WTC11 (cell line): Measurements from ENCODE around the gene PRR23E. TPM values are rescaled to one million over a fixed set of nuclear protein-coding genes. Genes with fewer than 3 reads are reported as not detected.

Source experiments
- ATAC-seq: fragments of 200-7000 bp; cut with Tn5 transposase; 2 replicates; pipeline ENCODE4 v1.10.0; 2021; ENCODE audit warnings: mild to moderate bottlenecking, moderate library complexity
- CTCF ChIA-PET: fragments of 300-600 bp; sonication (Branson Sonifier 250); formaldehyde crosslinking; loops from one replicate; lab custom pipeline; 2021; ENCODE audit warnings: antibody characterized with exemption; lab: Charles Lee
- POLR2A ChIA-PET: fragments of 350-600 bp; sonication (Branson Sonifier 250); formaldehyde crosslinking; loops from one replicate; lab custom pipeline; 2021; ENCODE audit warnings: antibody characterized with exemption; lab: Charles Lee
- DNase-seq: peaks from one replicate; pipeline ENCODE4 v3.0.0; 2021; ENCODE audit warnings: low spot score
- H3K27ac Mint-ChIP-seq: 2 replicates; pipeline ENCODE4 v1.8.0; 2021; ENCODE audit warnings: mixed read lengths
- H3K27me3 Mint-ChIP-seq: 2 replicates; pipeline ENCODE4 v1.8.0; 2021; ENCODE audit warnings: low read depth, mild to moderate bottlenecking, moderate library complexity, mixed read lengths
- H3K36me3 Mint-ChIP-seq: 2 replicates; pipeline ENCODE4 v1.8.0; 2021; ENCODE audit warnings: mixed read lengths
- H3K4me1 Mint-ChIP-seq: 2 replicates; pipeline ENCODE4 v1.8.0; 2022; ENCODE audit warnings: mixed read lengths
- H3K4me3 Mint-ChIP-seq: 2 replicates; pipeline ENCODE4 v1.8.0; 2021; ENCODE audit warnings: mild to moderate bottlenecking, moderate library complexity, mixed read lengths
- H3K9me3 Mint-ChIP-seq: 2 replicates; pipeline ENCODE4 v1.8.0; 2021; ENCODE audit warnings: mixed read lengths
- GABPB1 ChIP-seq: sonication (generic); formaldehyde crosslinking; IDR thresholded peaks from 2 replicates; pipeline ENCODE4 v1.8.1; 2023; ENCODE audit warnings: mild to moderate bottlenecking, missing genetic modification reagents
- JUN ChIP-seq: sonication (generic); formaldehyde crosslinking; IDR thresholded peaks from 2 replicates; pipeline ENCODE4 v1.8.0; 2023; ENCODE audit warnings: mild to moderate bottlenecking, missing genetic modification reagents
- OVOL2 ChIP-seq: fragments of 250-450 bp; sonication (Bioruptor Pico); IDR thresholded peaks from 2 replicates; pipeline ENCODE4 v1.9.0; 2021; ENCODE audit warnings: mild to moderate bottlenecking, borderline replicate concordance
- SMAD4 ChIP-seq: sonication (generic); formaldehyde crosslinking; IDR thresholded peaks from 2 replicates; pipeline ENCODE4 v1.8.0; 2022; ENCODE audit warnings: mild to moderate bottlenecking, missing genetic modification reagents
- ZNF219 ChIP-seq: sonication (generic); formaldehyde crosslinking; IDR thresholded peaks from 2 replicates; pipeline ENCODE4 v1.8.0; 2023; ENCODE audit warnings: missing genetic modification reagents, mild to moderate bottlenecking, borderline replicate concordance
- ZNF232 ChIP-seq: sonication (generic); formaldehyde crosslinking; IDR thresholded peaks from 2 replicates; pipeline ENCODE4 v1.8.0; 2022; ENCODE audit warnings: mild to moderate bottlenecking, missing genetic modification reagents
- ZNF317 ChIP-seq: sonication (generic); formaldehyde crosslinking; IDR thresholded peaks from 2 replicates; pipeline ENCODE4 v1.8.1; 2023; ENCODE audit warnings: low read depth, mild to moderate bottlenecking, moderate library complexity, missing genetic modification reagents, borderline replicate concordance
- total RNA-seq: library from RNA; stranded (reverse); gene quantifications from 3 replicates; pipeline ENCODE4 v1.2.3, GENCODE V29; 2021
- TF ChIP-seq, protein P1 (sequence below): sonication (generic); formaldehyde crosslinking; conservative IDR thresholded peaks from 2 replicates; pipeline ENCODE4 v1.8.1; 2022; ENCODE audit warnings: mild to moderate bottlenecking, missing genetic modification reagents
- TF ChIP-seq, protein P2 (sequence below): sonication (generic); formaldehyde crosslinking; IDR thresholded peaks from 2 replicates; pipeline ENCODE4 v1.8.1; 2023; ENCODE audit warnings: mild to moderate bottlenecking, missing genetic modification reagents, borderline replicate concordance
- TF ChIP-seq, protein P3 (sequence below): sonication (generic); formaldehyde crosslinking; IDR thresholded peaks from 2 replicates; pipeline ENCODE4 v1.8.0; 2023; ENCODE audit warnings: missing genetic modification reagents, mild to moderate bottlenecking, borderline replicate concordance
- TF ChIP-seq, protein P4 (sequence below): sonication (generic); formaldehyde crosslinking; IDR thresholded peaks from 2 replicates; pipeline ENCODE4 v1.8.1; 2023; ENCODE audit warnings: mild to moderate bottlenecking, missing genetic modification reagents
- TF ChIP-seq, protein P5 (sequence below): fragments of 250-450 bp; sonication (Bioruptor Pico); IDR thresholded peaks from 2 replicates; pipeline ENCODE4 v1.8.0; 2021; ENCODE audit warnings: mild to moderate bottlenecking
- TF ChIP-seq, protein P6 (sequence below): sonication (generic); formaldehyde crosslinking; IDR thresholded peaks from 2 replicates; pipeline ENCODE4 v1.8.0; 2022; ENCODE audit warnings: mild to moderate bottlenecking, missing genetic modification reagents

Gene PRR23E
- total RNA-seq, 1 experiment from 2014 or later: not detected

DNA sequence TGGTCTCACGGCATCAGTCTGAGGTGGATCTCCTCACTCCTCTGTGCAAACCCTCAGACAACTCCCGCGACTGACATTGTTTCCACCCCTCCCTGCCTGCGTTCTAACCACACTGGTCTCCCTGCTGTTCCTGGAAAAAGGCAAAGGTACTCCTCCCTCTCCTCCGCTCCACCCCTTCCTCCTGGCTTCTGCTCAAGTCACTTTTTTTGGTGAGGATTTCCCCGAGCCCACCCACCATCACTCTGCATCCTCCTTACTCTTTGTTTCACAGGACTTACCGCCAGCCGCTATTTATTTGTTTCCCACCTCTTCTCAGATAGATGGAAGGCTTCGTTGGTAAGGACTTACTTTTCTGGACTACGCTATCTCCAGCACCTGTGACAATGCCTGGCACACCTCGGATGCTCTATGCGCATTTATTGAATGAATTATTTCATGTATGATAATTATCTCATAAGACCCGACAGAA lies 25.6 kb downstream of the PRR23E start:
- no peak overlapping the region for H3K27ac Mint-ChIP-seq
- POLR2A ChIA-PET: no interaction called here
- TF ChIP-seq, protein P1, sequence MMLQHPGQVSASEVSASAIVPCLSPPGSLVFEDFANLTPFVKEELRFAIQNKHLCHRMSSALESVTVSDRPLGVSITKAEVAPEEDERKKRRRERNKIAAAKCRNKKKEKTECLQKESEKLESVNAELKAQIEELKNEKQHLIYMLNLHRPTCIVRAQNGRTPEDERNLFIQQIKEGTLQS (CRISPR knock-in tag): no peak
- TF ChIP-seq OVOL2 (CRISPR knock-in tag): no peak
- TF ChIP-seq ZNF232 (CRISPR knock-in tag): no peak
- TF ChIP-seq, protein P2, sequence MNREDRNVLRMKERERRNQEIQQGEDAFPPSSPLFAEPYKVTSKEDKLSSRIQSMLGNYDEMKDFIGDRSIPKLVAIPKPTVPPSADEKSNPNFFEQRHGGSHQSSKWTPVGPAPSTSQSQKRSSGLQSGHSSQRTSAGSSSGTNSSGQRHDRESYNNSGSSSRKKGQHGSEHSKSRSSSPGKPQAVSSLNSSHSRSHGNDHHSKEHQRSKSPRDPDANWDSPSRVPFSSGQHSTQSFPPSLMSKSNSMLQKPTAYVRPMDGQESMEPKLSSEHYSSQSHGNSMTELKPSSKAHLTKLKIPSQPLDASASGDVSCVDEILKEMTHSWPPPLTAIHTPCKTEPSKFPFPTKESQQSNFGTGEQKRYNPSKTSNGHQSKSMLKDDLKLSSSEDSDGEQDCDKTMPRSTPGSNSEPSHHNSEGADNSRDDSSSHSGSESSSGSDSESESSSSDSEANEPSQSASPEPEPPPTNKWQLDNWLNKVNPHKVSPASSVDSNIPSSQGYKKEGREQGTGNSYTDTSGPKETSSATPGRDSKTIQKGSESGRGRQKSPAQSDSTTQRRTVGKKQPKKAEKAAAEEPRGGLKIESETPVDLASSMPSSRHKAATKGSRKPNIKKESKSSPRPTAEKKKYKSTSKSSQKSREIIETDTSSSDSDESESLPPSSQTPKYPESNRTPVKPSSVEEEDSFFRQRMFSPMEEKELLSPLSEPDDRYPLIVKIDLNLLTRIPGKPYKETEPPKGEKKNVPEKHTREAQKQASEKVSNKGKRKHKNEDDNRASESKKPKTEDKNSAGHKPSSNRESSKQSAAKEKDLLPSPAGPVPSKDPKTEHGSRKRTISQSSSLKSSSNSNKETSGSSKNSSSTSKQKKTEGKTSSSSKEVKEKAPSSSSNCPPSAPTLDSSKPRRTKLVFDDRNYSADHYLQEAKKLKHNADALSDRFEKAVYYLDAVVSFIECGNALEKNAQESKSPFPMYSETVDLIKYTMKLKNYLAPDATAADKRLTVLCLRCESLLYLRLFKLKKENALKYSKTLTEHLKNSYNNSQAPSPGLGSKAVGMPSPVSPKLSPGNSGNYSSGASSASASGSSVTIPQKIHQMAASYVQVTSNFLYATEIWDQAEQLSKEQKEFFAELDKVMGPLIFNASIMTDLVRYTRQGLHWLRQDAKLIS (CRISPR knock-in tag): no peak
- TF ChIP-seq, protein P3, sequence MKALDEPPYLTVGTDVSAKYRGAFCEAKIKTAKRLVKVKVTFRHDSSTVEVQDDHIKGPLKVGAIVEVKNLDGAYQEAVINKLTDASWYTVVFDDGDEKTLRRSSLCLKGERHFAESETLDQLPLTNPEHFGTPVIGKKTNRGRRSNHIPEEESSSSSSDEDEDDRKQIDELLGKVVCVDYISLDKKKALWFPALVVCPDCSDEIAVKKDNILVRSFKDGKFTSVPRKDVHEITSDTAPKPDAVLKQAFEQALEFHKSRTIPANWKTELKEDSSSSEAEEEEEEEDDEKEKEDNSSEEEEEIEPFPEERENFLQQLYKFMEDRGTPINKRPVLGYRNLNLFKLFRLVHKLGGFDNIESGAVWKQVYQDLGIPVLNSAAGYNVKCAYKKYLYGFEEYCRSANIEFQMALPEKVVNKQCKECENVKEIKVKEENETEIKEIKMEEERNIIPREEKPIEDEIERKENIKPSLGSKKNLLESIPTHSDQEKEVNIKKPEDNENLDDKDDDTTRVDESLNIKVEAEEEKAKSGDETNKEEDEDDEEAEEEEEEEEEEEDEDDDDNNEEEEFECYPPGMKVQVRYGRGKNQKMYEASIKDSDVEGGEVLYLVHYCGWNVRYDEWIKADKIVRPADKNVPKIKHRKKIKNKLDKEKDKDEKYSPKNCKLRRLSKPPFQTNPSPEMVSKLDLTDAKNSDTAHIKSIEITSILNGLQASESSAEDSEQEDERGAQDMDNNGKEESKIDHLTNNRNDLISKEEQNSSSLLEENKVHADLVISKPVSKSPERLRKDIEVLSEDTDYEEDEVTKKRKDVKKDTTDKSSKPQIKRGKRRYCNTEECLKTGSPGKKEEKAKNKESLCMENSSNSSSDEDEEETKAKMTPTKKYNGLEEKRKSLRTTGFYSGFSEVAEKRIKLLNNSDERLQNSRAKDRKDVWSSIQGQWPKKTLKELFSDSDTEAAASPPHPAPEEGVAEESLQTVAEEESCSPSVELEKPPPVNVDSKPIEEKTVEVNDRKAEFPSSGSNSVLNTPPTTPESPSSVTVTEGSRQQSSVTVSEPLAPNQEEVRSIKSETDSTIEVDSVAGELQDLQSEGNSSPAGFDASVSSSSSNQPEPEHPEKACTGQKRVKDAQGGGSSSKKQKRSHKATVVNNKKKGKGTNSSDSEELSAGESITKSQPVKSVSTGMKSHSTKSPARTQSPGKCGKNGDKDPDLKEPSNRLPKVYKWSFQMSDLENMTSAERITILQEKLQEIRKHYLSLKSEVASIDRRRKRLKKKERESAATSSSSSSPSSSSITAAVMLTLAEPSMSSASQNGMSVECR (CRISPR knock-in tag): no peak
- TF ChIP-seq GABPB1 (CRISPR knock-in tag): no peak
- TF ChIP-seq ZNF317 (CRISPR knock-in tag): no peak
- TF ChIP-seq ZNF219 (CRISPR knock-in tag): no peak
- TF ChIP-seq SMAD4 (CRISPR knock-in tag): no peak
- TF ChIP-seq, protein P4, sequence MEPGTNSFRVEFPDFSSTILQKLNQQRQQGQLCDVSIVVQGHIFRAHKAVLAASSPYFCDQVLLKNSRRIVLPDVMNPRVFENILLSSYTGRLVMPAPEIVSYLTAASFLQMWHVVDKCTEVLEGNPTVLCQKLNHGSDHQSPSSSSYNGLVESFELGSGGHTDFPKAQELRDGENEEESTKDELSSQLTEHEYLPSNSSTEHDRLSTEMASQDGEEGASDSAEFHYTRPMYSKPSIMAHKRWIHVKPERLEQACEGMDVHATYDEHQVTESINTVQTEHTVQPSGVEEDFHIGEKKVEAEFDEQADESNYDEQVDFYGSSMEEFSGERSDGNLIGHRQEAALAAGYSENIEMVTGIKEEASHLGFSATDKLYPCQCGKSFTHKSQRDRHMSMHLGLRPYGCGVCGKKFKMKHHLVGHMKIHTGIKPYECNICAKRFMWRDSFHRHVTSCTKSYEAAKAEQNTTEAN: no peak
- no peak for TF ChIP-seq JUN (CRISPR knock-in tag)
- TF ChIP-seq, protein P5, sequence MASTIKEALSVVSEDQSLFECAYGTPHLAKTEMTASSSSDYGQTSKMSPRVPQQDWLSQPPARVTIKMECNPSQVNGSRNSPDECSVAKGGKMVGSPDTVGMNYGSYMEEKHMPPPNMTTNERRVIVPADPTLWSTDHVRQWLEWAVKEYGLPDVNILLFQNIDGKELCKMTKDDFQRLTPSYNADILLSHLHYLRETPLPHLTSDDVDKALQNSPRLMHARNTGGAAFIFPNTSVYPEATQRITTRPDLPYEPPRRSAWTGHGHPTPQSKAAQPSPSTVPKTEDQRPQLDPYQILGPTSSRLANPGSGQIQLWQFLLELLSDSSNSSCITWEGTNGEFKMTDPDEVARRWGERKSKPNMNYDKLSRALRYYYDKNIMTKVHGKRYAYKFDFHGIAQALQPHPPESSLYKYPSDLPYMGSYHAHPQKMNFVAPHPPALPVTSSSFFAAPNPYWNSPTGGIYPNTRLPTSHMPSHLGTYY (CRISPR knock-in tag): no peak
- TF ChIP-seq, protein P6, sequence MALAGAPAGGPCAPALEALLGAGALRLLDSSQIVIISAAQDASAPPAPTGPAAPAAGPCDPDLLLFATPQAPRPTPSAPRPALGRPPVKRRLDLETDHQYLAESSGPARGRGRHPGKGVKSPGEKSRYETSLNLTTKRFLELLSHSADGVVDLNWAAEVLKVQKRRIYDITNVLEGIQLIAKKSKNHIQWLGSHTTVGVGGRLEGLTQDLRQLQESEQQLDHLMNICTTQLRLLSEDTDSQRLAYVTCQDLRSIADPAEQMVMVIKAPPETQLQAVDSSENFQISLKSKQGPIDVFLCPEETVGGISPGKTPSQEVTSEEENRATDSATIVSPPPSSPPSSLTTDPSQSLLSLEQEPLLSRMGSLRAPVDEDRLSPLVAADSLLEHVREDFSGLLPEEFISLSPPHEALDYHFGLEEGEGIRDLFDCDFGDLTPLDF (CRISPR knock-in tag): no peak
- TF ChIP-seq, all 79 proteins: peak for 0
- ATAC-seq: no peak
- no peak overlapping the region for H3K4me3 Mint-ChIP-seq
- no peaks in the 10 kb centered on the region for H3K27me3 Mint-ChIP-seq
- CTCF ChIA-PET: no interaction called here
- H3K36me3 Mint-ChIP-seq: no peaks in the 10 kb centered on the region
- DNase-seq: no peak
- H3K9me3 Mint-ChIP-seq: no peaks in the 10 kb centered on the region
- H3K4me1 Mint-ChIP-seq: peaks cover 3% of the 10 kb centered on the region; the same call in 1 of the 2 replicates
